Stimulated activated CD4-positive, alpha-beta T cell treated with anti-CD3 and anti-CD28 coated beads, Interleukin-1b, Interleukin-23, amount 100 ng/mL, for 1 hour (primary cell): ENCODE measurements around the gene FPR2.
"Not testable (repeated sequence)": the region's sequence is repeated elsewhere in the genome, so short reads cannot be mapped to it uniquely, and the experiment has no call there.

ENCODE experiments used
- DNase-seq, 2 donors: peaks; one replicate each; pipeline ENCODE4 v3.0.0-alpha.2; 2020; ENCODE audit warnings: low read depth in 2 of 2

The FPR2 gene

GRCh38 chr19:51805396-51805795 is 44.4 kb downstream of the FPR2 start:
- not testable (repeated sequence) for DNase-seq

GRCh38 chr19:51806571-51806970 is 45.6 kb downstream of the FPR2 start:
- DNase-seq: not testable (repeated sequence)

GRCh38 chr19:51807111-51807701 is 46.2 kb downstream of the FPR2 start:
- no peak for DNase-seq

- DNase-seq: no peak
Observed at GRCh38 chr19:51807925-51808324, 46.9 kb downstream of the FPR2 start.

- DNase-seq: no peak
Observed at GRCh38 chr19:51808333-51808986, 47.5 kb downstream of the FPR2 start.

GRCh38 chr19:51809787-51810186 is 48.8 kb downstream of the FPR2 start:
- no peak for DNase-seq

- no peak for DNase-seq
Observed at GRCh38 chr19:51810223-51810622, 49.2 kb downstream of the FPR2 start.

GRCh38 chr19:51811344-51811743 is 50.4 kb downstream of the FPR2 start:
- no peak for DNase-seq

- DNase-seq: no peak
Observed at GRCh38 chr19:51815043-51815442, 54.1 kb downstream of the FPR2 start.

GRCh38 chr19:51816711-51817110 is 55.7 kb downstream of the FPR2 start:
- no peak for DNase-seq

- no peak for DNase-seq
Observed at GRCh38 chr19:51820011-51820410, 59.0 kb downstream of the FPR2 start.
